Activated T-cell treated with anti-CD3 and anti-CD28 coated beads for 24 hours (primary cell): ENCODE results near the gene AGBL1.
"Not testable (repeated sequence)": the region's sequence is repeated elsewhere in the genome, so short reads cannot be mapped to it uniquely, and the experiment has no call there.

ENCODE experiments used
- DNase-seq: peaks from one replicate; pipeline ENCODE4 v3.0.0-alpha.2; 2020; ENCODE audit warnings: low read depth

Gene AGBL1

DNA sequence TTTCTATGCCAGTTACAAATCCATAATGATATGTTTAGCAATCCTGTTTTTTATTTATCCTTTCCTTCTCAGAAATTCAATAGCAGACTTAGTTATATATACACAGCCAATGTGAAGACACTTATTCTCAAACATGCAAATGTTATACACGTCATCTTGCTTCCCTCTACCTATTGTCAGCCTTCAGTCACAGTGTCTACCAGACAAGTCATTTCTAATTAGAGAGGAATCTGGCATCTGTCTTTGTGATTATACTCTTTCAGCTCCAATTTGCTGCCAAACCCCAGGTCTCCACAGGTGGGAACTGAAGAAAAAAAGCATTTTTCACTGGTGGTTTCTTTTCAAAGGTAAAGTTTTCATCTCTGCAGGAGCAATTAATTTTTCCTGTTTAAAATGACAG lies 793.1 kb downstream of the AGBL1 start:
- no peak for DNase-seq

DNA sequence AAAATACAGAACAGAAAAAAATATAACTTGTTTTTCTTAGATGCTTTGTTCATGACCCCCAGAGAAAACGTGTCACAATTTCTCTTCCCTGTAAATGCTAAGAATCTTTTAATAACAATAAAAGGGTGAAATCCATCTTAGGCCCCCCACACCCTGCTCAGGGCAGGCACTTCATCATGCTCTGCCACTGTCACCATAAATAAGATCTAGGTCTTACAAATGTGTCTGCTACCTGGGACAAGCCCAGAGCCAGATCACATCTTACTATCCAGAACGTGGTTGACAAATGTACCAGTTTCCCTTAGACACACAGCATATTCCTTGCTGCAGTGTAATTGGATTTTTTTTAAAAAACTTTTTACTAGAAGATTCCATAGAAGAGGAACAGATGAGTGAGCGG lies 795.4 kb downstream of the AGBL1 start:
- DNase-seq: no peak

DNA sequence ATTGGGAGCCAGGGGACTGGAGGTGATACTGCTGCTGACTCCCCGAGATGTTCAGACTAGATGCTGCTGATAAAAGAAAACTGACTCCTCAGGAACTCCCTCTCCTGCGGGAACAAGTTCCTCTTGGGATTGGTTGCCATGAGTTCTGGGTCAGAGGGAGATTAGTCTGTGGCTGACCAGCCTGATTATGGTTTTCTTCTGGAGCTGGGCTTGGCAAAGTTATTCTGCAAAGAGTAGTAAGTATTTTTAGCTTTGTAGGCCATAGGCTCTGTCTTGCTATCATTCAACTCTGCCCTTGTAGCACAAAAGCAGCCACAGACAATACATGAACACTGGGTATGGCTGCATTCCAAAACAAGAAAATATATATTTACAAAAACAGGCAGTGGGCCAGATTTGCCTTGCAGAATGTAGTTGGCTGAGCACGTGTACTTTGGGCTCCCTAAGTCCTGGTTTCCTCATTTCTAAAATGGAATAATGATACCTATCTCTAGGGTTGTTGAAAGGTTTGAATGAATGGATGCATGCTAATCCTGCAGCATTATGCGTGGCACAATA lies 796.8 kb downstream of the AGBL1 start:
- no peak for DNase-seq

- DNase-seq: no peak
Measured at GRCh38 chr15:86877171-86877631, 797.5 kb downstream of the AGBL1 start.

DNA sequence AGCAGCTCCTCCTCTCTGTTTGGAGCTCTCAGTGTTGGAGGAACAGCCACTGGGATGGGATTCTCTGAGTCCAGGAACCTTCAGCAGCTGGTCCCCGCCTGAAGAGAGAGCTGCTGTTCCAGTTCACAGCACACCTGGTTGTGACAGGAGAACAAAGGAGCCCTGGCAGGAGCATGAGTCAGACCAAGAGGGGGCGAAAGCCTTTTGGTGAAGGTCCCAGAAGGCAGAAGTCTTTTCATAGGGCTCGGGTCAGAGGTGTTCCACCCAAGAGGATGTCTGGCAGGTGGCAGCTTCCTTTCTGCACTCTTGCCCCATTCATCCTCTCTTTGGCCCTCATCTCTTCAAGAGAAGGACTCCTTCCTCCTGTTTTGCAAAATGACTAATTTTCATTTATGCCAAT lies 799.2 kb downstream of the AGBL1 start:
- not testable (repeated sequence) for DNase-seq

DNA sequence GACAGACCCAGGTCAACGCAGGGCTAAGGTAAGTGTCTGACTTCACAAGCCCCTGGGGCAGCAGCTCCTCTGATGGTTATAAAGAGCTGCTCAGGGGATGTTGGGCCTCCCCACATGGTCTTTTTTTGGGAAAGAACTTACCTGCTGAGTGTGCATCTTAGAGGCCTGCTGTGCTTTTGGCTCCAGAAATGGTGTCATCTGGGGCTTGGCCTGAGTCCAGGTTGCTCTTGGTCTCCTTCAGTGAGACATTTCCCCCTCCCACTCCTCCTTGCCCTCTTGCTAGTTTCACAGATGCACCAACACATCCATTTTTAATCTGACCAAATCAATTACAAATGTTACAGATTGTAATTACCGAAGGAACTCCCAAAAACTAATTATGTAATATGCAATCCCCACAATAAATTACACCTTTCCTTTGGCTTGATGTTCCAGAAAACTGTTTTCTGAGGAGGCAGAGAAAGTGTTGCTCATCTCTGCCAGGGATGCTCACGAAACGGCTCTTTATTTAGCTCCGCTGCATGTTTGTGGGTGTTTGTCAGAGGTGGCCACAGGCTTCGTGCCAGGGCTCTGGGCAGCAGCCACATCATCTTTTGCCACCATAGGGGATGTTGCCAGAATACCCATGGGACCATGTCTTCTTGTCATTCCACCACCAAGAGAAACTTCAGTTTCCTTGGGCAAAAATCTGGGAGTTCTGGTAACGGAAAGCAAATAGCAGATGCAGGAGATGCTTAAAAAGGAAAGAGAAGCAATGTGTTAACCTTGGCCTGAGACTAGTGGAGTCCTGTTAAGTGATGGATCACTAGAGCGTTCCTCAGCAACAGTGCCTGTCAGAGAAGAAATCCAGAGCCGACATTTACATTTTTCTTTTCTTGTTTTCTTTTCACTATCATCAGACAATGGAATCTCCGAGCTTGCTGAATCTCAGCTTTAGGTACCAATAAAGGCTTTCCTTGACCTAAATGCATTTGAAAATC lies 799.9 kb downstream of the AGBL1 start:
- no peak for DNase-seq

DNA sequence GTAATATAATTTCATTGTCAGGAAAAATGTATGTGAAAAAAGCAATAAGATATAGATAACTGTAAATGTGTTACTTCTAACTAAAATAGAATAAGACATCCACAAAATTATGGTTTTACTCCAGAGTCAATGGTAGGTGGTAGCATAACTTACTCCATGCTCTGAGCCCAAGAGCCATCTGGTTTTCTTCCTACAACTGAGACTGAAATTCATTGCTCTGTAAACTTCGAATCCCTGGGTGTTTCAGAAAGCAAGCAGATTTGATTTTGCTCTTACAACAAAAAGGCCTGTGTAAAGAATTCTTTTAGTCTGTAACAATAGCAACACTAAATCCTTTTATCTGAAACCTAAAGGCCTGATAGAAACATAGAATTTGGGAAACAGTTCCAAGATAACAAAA lies 805.9 kb downstream of the AGBL1 start:
- DNase-seq: no peak

DNA sequence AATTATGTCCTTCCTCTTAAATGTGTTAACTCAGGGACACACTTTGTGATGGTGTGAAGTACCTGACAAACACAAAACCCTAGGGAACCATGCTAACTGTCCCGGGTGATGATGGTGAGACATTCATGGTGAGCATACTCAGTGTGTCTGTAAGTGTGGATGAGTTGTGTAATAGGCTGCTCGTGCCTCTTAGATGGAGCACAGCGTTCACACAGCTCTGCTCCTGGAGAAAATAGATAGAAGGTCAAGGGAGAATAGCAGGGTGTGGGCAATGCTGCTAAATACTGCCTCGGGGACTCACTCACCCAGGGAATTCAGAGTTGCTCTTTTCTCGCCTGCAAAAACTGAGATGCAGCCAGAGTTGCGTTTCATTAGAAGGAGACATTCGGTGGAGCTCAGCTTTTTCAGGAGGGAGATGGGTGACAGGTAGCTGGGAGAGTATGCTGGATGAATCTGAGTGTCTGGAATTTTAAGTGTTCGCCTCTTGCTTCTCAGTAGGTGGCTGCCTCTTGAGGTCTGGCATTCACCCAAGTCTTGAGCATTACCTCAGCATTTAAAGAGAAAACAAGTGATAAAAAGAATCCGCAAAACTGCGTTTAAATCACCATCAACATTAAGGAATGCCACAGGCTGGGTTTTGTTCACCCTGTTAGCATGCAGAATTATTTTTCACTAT lies 813.2 kb downstream of the AGBL1 start:
- DNase-seq: no peak

DNA sequence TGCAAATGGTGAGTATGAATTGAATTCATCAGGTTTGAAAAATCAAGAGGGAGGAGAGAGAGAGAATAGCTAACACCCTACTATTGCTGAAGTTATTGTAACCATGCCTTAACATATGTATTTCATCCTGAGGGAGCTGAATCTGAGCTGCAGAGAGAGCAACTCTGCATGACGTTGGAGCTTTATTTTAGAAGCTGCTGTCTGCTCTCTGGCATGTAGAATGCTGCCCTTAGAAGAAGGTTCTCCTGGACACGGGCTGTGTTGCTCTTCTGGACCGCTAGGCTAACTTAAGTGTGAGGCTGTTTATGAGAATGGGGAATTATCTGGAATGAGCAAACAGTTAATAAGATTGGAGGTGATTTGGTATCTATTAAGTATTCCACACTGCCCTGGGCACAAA lies 814.6 kb downstream of the AGBL1 start:
- DNase-seq: no peak

DNA sequence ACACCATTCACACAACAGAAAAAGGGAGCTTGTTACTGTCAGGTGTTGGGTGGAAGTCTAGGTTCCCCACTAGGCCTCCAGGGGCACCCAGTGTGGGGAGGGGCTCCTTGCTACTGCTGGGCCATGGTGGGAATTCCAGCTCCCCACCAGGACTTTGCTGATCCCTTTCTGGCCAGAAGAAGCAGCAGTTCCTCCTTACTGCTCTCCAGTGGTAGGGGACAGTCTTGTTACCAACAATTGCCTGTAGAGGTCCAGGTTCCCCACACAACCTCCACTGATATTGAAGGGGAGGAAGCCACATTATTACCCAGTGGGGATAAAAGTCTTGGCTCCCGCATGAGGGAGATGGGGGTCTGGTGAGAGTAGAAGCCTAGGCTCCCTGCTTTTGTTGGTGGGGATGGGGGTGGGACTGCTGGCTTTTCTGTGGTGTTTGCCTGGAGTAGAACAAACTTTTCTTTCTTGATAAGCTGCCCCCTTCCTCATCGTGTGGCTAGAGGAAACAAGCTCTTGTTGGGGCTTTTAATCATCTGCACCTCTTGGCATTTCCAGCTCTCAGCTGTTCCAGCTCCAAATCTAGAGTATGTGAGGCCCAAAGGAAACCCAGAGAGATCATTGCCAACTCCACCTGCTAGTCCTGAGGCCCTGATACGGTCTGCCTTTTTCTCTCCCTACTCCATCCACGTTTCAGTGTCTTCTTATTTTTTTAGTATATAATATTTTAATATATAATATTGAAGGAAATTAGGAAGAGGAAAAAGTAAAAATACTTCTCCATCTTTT lies 824.2 kb downstream of the AGBL1 start:
- no peak for DNase-seq

GRCh38 chr15:86905625-86906256 lies 826.1 kb downstream of the AGBL1 start:
- DNase-seq: no peak

DNA sequence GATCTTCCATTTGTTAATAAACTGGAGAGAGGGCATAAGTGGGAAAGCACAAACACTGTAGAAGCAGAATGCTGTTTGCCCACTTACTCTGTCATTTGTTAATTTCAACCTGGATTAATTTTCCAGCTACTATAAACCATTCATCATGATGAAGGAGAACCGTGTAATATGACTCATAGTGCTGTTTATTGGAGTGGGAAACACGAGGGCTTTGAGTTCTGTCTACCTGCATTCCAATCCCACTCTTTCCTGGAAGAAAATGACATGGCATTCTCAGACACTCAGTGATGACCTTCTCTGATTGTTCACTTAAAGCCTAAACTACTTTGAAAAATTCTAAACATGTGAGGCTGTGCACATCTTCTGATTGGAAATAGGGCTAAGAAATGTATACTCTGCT lies 826.7 kb downstream of the AGBL1 start:
- DNase-seq: no peak

DNA sequence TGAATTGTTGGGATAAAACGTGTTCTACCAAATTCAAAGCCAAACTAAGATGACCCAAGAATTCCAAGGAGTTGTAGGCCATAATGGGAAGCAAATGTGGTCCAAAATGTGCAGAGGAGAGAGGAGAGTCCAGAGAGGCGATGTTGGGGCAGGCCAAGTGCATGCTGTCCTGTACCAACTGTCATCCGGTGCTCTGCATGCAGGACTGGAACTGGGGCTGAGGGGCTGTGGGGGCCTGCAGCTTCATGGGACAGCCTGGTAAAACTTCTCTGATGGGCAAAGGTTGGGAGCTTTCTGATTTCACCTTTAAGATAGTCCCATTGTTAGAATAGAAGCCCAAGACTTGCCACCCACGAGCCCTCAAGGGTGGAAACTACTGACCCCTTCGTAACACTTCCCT lies 831.4 kb downstream of the AGBL1 start:
- no peak for DNase-seq

GRCh38 chr15:86912661-86913060 lies 833.0 kb downstream of the AGBL1 start:
- no peak for DNase-seq

DNA sequence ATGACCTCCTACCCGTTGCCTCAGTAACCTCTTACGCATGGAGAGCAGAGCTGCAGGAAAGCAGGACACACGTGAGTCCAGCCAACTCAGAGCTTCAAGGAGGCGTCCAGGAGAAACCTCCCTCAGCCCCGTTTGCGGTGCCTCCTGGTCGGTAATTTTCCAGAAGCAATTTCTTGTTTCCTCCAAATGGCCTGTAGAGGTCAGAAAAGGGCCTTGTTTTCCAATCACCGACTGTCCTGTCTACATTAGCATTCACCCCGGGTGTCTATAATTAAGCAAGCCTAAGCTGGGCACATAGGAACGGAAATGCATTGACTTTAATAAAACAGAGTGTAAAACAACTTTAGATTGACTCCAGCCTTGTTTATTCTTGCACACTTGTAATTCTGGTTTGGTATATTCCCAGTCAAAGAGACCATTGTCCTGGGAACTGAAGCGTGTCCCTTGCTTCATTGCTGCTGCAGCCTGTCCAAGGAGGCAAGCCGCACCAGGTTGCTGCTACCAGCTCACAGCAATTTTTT lies 836.2 kb downstream of the AGBL1 start:
- no peak for DNase-seq

DNA sequence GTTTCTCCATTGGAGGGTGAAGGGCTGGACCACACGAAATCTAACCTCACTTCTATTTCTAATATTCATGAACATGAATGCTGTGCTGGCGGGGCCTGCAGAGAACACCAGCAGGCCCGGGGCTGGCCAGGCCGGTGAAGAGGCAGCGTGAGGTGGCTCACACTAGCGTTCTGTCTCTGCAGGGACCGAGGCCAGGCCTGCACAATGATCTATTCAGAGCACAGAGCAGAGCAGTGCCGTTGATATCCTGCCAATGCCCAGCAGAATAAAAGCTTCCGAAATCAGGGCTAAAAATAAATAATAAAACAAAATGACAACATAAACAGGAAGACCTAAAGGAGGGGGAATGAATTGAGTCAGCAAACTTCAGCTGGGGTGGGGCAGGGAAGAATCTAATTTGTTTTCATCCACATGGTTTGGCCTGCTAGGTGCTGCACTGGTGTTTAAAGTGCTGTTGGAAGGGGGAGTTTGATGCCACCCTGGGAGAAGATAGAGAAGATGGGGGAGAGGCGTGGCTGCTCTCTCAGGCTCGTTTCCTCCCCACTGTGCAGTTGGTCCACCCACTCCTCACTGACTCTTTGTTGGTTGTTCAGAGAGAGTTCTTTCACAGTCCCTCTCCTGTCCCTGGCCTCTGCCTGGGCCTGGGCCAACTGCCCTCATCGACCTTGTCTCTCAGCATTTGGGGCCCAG lies 837.1 kb downstream of the AGBL1 start:
- no peak for DNase-seq

GRCh38 chr15:86917361-86917671 lies 837.6 kb downstream of the AGBL1 start:
- DNase-seq: no peak

GRCh38 chr15:86919581-86919980 lies 839.9 kb downstream of the AGBL1 start:
- no peak for DNase-seq

GRCh38 chr15:86929461-86929860 lies 849.8 kb downstream of the AGBL1 start:
- DNase-seq: no peak

- DNase-seq: no peak
Measured at GRCh38 chr15:86932456-86932855, 852.8 kb downstream of the AGBL1 start.

DNA sequence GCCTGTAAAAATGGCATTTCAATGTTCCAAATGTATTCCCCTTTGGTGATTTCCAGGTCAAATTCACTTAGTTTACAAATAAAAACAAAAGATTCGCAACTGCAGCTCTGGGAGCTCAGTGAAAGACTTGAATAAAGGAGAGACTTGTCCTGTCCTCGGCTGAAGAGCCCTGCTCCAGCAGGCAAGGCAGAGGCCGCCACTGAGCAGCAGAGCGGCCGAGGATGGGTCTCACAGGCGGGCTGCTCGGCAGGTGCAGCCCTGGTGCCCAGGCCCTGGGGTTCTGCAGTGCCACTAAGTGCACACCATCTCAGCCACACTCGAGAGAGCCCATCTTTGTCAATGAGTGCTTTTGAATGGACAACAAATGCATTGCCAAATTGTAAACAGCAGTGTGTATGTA lies 856.2 kb downstream of the AGBL1 start:
- DNase-seq: no peak
